Measurements from ENCODE around the gene ST6GALNAC6.
"Not testable (repeated sequence)": the region's sequence is repeated elsewhere in the genome, so short reads cannot be mapped to it uniquely, and the experiment has no call there.

The ST6GALNAC6 gene

GRCh38 chr9:127871531-127871930 is 27.9 kb downstream of the ST6GALNAC6 start:
- no peak for DNase-seq

GRCh38 chr9:127870887-127871286 is 28.5 kb downstream of the ST6GALNAC6 start:
- no peak for DNase-seq

GRCh38 chr9:127870153-127870491 is 29.3 kb downstream of the ST6GALNAC6 start:
- DNase-seq = not testable (repeated sequence)

- peak; percentile 94 for DNase-seq
Observed at GRCh38 chr9:127869310-127870152, 29.9 kb downstream of the ST6GALNAC6 start.

- no peak for DNase-seq
Observed at GRCh38 chr9:127868278-127868902, 31.0 kb downstream of the ST6GALNAC6 start.

- DNase-seq = no peak
Observed at GRCh38 chr9:127867356-127868277, 31.8 kb downstream of the ST6GALNAC6 start.

GRCh38 chr9:127866535-127866934 is 32.9 kb downstream of the ST6GALNAC6 start:
- no peak for DNase-seq

- DNase-seq = no peak
Observed at GRCh38 chr9:127865645-127866464, 33.5 kb downstream of the ST6GALNAC6 start.

GRCh38 chr9:127863191-127863621 is 36.2 kb downstream of the ST6GALNAC6 start:
- DNase-seq = no peak

GRCh38 chr9:127862075-127863011 is 37.1 kb downstream of the ST6GALNAC6 start:
- no peak for DNase-seq

GRCh38 chr9:127860779-127861178 is 38.6 kb downstream of the ST6GALNAC6 start:
- DNase-seq = no peak

- no peak for DNase-seq
Observed at GRCh38 chr9:127860260-127860659, 39.1 kb downstream of the ST6GALNAC6 start.

GRCh38 chr9:127858041-127858512 is 41.3 kb downstream of the ST6GALNAC6 start:
- peak; percentile 65 for DNase-seq

- no peak for DNase-seq
Observed at GRCh38 chr9:127857278-127857677, 42.1 kb downstream of the ST6GALNAC6 start.

- no peak for DNase-seq
Observed at GRCh38 chr9:127856729-127857116, 42.7 kb downstream of the ST6GALNAC6 start.

GRCh38 chr9:127856094-127856728 is 43.2 kb downstream of the ST6GALNAC6 start:
- no peak for DNase-seq

GRCh38 chr9:127855522-127855921 is 43.9 kb downstream of the ST6GALNAC6 start:
- no peak for DNase-seq

- DNase-seq = no peak
Observed at GRCh38 chr9:127854960-127855359, 44.4 kb downstream of the ST6GALNAC6 start.

- peak; percentile 85 for DNase-seq
Observed at GRCh38 chr9:127854184-127854806, 45.1 kb downstream of the ST6GALNAC6 start, which contains the start of gene ENG. TSS of gene ENG (minus strand) at chr9:127854658. CDS start at chr9:127854355, 303 bp downstream.

All from DMS53 (cell line).